Endothelial cell (in vitro differentiated cells): Measurements from ENCODE around the gene CTSC. TPM values are rescaled to one million over a fixed set of nuclear protein-coding genes. Genes with fewer than 3 reads are reported as not detected.
"Not testable (repeated sequence)": the region's sequence is repeated elsewhere in the genome, so short reads cannot be mapped to it uniquely, and the experiment has no call there.

Experiments used
- DNase-seq: peaks from one replicate; pipeline ENCODE4 v3.0.0; 2021; ENCODE audit warnings: low spot score
- H3K27ac Mint-ChIP-seq: one replicate; pipeline ENCODE4 v1.8.0; 2021; ENCODE audit warnings: mixed read lengths, inconsistent platforms; ENCODE audit not compliant: unreplicated experiment
- H3K27me3 Mint-ChIP-seq: one replicate; pipeline ENCODE4 v1.8.0; 2021; ENCODE audit warnings: mild to moderate bottlenecking, moderate library complexity, mixed read lengths, inconsistent platforms; ENCODE audit not compliant: unreplicated experiment
- H3K36me3 Mint-ChIP-seq: one replicate; pipeline ENCODE4 v1.8.0; 2021; ENCODE audit warnings: mild to moderate bottlenecking, low read depth, mixed read lengths, inconsistent platforms; ENCODE audit not compliant: unreplicated experiment
- H3K4me1 Mint-ChIP-seq: one replicate; pipeline ENCODE4 v1.8.0; 2021; ENCODE audit warnings: mild to moderate bottlenecking, mixed read lengths, inconsistent platforms; ENCODE audit not compliant: unreplicated experiment
- H3K4me3 Mint-ChIP-seq: one replicate; pipeline ENCODE4 v1.8.0; 2021; ENCODE audit warnings: mild to moderate bottlenecking, mixed read lengths, inconsistent platforms; ENCODE audit not compliant: unreplicated experiment
- H3K9me3 Mint-ChIP-seq: one replicate; pipeline ENCODE4 v1.8.0; 2021; ENCODE audit warnings: mixed read lengths, inconsistent platforms; ENCODE audit not compliant: unreplicated experiment
- CTCF ChIP-seq: fragments of 200-600 bp; sonication (generic); IDR thresholded peaks from one replicate; pipeline ENCODE4 v1.5.0; 2021; ENCODE audit warnings: antibody characterized with exemption; ENCODE audit not compliant: unreplicated experiment
- total RNA-seq: library from RNA; stranded (reverse); fragmentation: NEBNext Ultra II Directional; extraction: Animal tissue kit (Norgen Biotek cat#: 25700); gene quantifications from one replicate; pipeline ENCODE4 v1.2.1, GENCODE V29; 2021; ENCODE audit not compliant: unreplicated experiment

The CTSC gene
- total RNA-seq, 1 donor from 2014 or later: 162 TPM

- no peak for TF ChIP-seq CTCF
- Mint-ChIP-seq H3K36me3 (no peaks in the 10 kb centered on the region), H3K4me3 (no peak overlapping the region), H3K27ac (no peak overlapping the region), H3K27me3 (peaks cover 1% of the 10 kb centered on the region), H3K9me3 (peaks cover 3% of the 10 kb centered on the region), H3K4me1 (peaks cover 4% of the 10 kb centered on the region)
- no peak for DNase-seq
These were observed 90.8 kb downstream of the CTSC start for GRCh38 chr11:88246696-88247095.

- H3K36me3 Mint-ChIP-seq, DNase-seq: not testable (repeated sequence)
These were observed 92.0 kb downstream of the CTSC start for GRCh38 chr11:88245576-88245975.

More at GRCh38 chr11:88245576-88245975, 92.0 kb downstream of the CTSC start:
- H3K4me3 Mint-ChIP-seq, H3K27me3 Mint-ChIP-seq, H3K27ac Mint-ChIP-seq, H3K9me3 Mint-ChIP-seq, H3K4me1 Mint-ChIP-seq: not testable (repeated sequence)

Other genes starting within 250 kb of the CTSC start
- 10.4 TPM for gene RAB38, start 162.3 kb downstream of the CTSC start, total RNA-seq